Liver (tissue), 9 donors: ENCODE measurements around the gene SMIM1. TPM values are rescaled to one million over a fixed set of nuclear protein-coding genes. Genes with fewer than 3 reads are reported as not detected.
A peak's percentile ranks its signal among the peaks of the same experiment; 100 is the strongest.

Experiments used
- DNase-seq: peaks from one replicate; pipeline ENCODE4 v3.0.0-alpha.2; 2017; ENCODE audit warnings: low spot score
- H3K27ac ChIP-seq, 2 donors: one replicate each; pipeline ENCODE4 v1.7.0; 2013; ENCODE audit warnings: inconsistent platforms in 2 of 2, low read length in 2 of 2, control low read depth in 1 of 2, low read depth in 1 of 2, mild to moderate bottlenecking in 1 of 2
- H3K27me3 ChIP-seq, 4 donors: one replicate each; pipeline versions ENCODE4 v1.6.1 to v1.7.0; 2013; ENCODE audit warnings: low read length in 3 of 4, inconsistent platforms in 1 of 4, mild to moderate bottlenecking in 1 of 4, moderate library complexity in 1 of 4; ENCODE audit not compliant: control insufficient read depth in 4 of 4, insufficient read depth in 4 of 4
- H3K36me3 ChIP-seq, 4 donors: one replicate each; pipeline versions ENCODE4 v1.6.1 to v1.7.0; 2013; ENCODE audit warnings: low read length in 3 of 4, mild to moderate bottlenecking in 3 of 4, low read depth in 1 of 4, moderate library complexity in 1 of 4; ENCODE audit not compliant: control insufficient read depth in 4 of 4, insufficient read depth in 3 of 4
- H3K4me1 ChIP-seq, 4 donors: one replicate each; pipeline versions ENCODE4 v1.6.1 to v1.7.0; 2013; ENCODE audit warnings: low read length in 3 of 4, mild to moderate bottlenecking in 3 of 4, moderate library complexity in 1 of 4; ENCODE audit not compliant: control insufficient read depth in 4 of 4, insufficient read depth in 4 of 4
- H3K4me3 ChIP-seq, 3 donors: one replicate each; pipeline versions ENCODE4 v1.6.1 to v1.7.0; 2013; ENCODE audit warnings: low read length in 3 of 3, control low read depth in 1 of 3, low read depth in 1 of 3, mild to moderate bottlenecking in 1 of 3
- H3K9ac ChIP-seq, 2 donors: one replicate each; pipeline ENCODE4 v1.7.0; 2013; ENCODE audit warnings: low read length in 2 of 2, mild to moderate bottlenecking in 2 of 2, moderate library complexity in 2 of 2, control low read depth in 1 of 2, low read depth in 1 of 2
- H3K9me3 ChIP-seq, 4 donors: one replicate each; pipeline versions ENCODE4 v1.6.1 to v1.7.0; 2013; ENCODE audit warnings: low read length in 3 of 4; ENCODE audit not compliant: control insufficient read depth in 4 of 4
- ATF3 ChIP-seq: IDR thresholded peaks from 2 replicates; pipeline ENCODE4 v1.6.1; 2016; ENCODE audit warnings: antibody characterized with exemption
- CTCF ChIP-seq: fragments of 150-350 bp; IDR thresholded peaks from 2 replicates; pipeline ENCODE4 v1.5.1; 2017; ENCODE audit warnings: improper control_type of control experiment, low read depth, low read length; ENCODE audit not compliant: missing input control
- EGR1 ChIP-seq, 2 donors: IDR thresholded peaks; 2 replicates each; pipeline ENCODE4 v1.6.1; 2016 to 2018; ENCODE audit warnings: antibody characterized with exemption in 2 of 2, low read depth in 2 of 2
- FOXA1 ChIP-seq: IDR thresholded peaks from 2 replicates; pipeline ENCODE4 v1.6.1; 2016; ENCODE audit warnings: antibody characterized with exemption
- FOXA2 ChIP-seq: IDR thresholded peaks from 2 replicates; pipeline ENCODE4 v1.6.1; 2016; ENCODE audit warnings: antibody characterized with exemption
- GABPA ChIP-seq, 2 donors: IDR thresholded peaks in 1 of 2; conservative IDR thresholded peaks in 1 of 2; 2 replicates each; pipeline ENCODE4 v1.6.1; 2016; ENCODE audit warnings: antibody characterized with exemption in 2 of 2, mild to moderate bottlenecking in 1 of 2, moderate library complexity in 1 of 2
- HNF4G ChIP-seq: IDR thresholded peaks from 2 replicates; pipeline ENCODE4 v1.6.1; 2016; ENCODE audit warnings: antibody characterized with exemption
- JUND ChIP-seq, 2 donors: IDR thresholded peaks; 2 replicates each; pipeline ENCODE4 v1.6.1; 2016; ENCODE audit warnings: antibody characterized with exemption in 2 of 2
- MAX ChIP-seq: IDR thresholded peaks from 2 replicates; pipeline ENCODE4 v1.6.1; 2016; ENCODE audit warnings: antibody characterized with exemption
- NR2F2 ChIP-seq: IDR thresholded peaks from 2 replicates; pipeline ENCODE4 v1.6.1; 2016; ENCODE audit warnings: antibody characterized with exemption
- RAD21 ChIP-seq, 2 donors: IDR thresholded peaks; 2 replicates each; pipeline ENCODE4 v1.6.1; 2016; ENCODE audit warnings: antibody characterized with exemption in 2 of 2, mild to moderate bottlenecking in 2 of 2
- RXRA ChIP-seq, 2 donors: IDR thresholded peaks; 2 replicates each; pipeline ENCODE4 v1.6.1; 2017 to 2018; ENCODE audit warnings: antibody characterized with exemption in 2 of 2, mild to moderate bottlenecking in 1 of 2
- SP1 ChIP-seq: IDR thresholded peaks from 2 replicates; pipeline ENCODE4 v1.6.1; 2018; ENCODE audit warnings: antibody characterized with exemption, mild to moderate bottlenecking
- TAF1 ChIP-seq: conservative IDR thresholded peaks from 2 replicates; pipeline ENCODE4 v1.6.1; 2016; ENCODE audit warnings: antibody characterized with exemption, mild to moderate bottlenecking
- YY1 ChIP-seq: IDR thresholded peaks from 2 replicates; pipeline ENCODE4 v1.6.1; 2016; ENCODE audit warnings: antibody characterized with exemption, mild to moderate bottlenecking
- ZBTB33 ChIP-seq: IDR thresholded peaks from 2 replicates; pipeline ENCODE4 v1.6.1; 2016; ENCODE audit warnings: antibody characterized with exemption
- WGBS: extraction: QIAGEN DNeasy Blood & Tissue Kit; methylation state at CpG from one replicate; pipeline ENCODE4 v1.1.7; 2013; 5-methylcytosine and 5-hydroxymethylcytosine counted together
- polyA plus RNA-seq, 2 donors: library from polyadenylated mRNA; stranded (reverse) in 1 of 2; unstranded in 1 of 2; fragments of 200-250 nt in 1 of 2; fragments of >200 nt in 1 of 2; fragmentation: Nextera tagmentation in 1 of 2; extraction: Ambion mirVana in 1 of 2; gene quantifications; one replicate each; pipeline versions ENCODE4 v1.2.1 to v1.2.3, GENCODE V29; 2013 to 2015
- total RNA-seq, 2 donors: library from RNA; depleted of rRNA; stranded (reverse); fragments of >200 nt; gene quantifications; one replicate each; pipeline ENCODE4 v1.2.3, GENCODE V29; 2014
- donor health status: healthy.
- donor health status: healthy.
- donor health status: healthy.
- donor health status: healthy.
- donor health status: healthy.

The SMIM1 gene
- total and polyA plus RNA-seq, 4 donors, result 1.8 to 82.9 (median 10.3) TPM

- H3K27ac ChIP-seq, result no peak overlapping the region
- no peak overlapping the region for H3K9ac ChIP-seq
- H3K27me3 ChIP-seq, result no peaks in the 10 kb centered on the region
- 92% methylated on average over 25 of the region's 25 CpGs for WGBS
- no peaks in the 10 kb centered on the region for H3K9me3 ChIP-seq
- H3K36me3 ChIP-seq, result peaks cover 0 to 13% (median 4%) of the 10 kb centered on the region in 4 donors
- DNase-seq, result no peak
- H3K4me3 ChIP-seq, result no peak overlapping the region
- no peak for TF ChIP-seq EGR1 (IDR thresholded peaks at IDR 0.05; ENCODE audit: low read depth in 2 of 2)
- no peak for TF ChIP-seq MAX
- no peak for TF ChIP-seq HNF4G
- TF ChIP-seq ATF3, result no peak
- no peak for TF ChIP-seq TAF1
- no peak for TF ChIP-seq FOXA1
- no peak for TF ChIP-seq FOXA2
- TF ChIP-seq GABPA (IDR thresholded peaks at IDR 0.05 in 1 of 2, conservative IDR thresholded peaks at IDR 0.05 in 1 of 2), result no peak
- TF ChIP-seq ZBTB33, result no peak
- TF ChIP-seq SP1, result no peak
- peaks cover 6 to 30% (median 14%) of the 10 kb centered on the region in 4 donors for H3K4me1 ChIP-seq
Observed at GRCh38 chr1:3745590-3746381, 26.8 kb upstream of the SMIM1 start.

- peaks cover 0 to 13% (median 4%) of the 10 kb centered on the region in 4 donors for H3K36me3 ChIP-seq
- H3K27ac ChIP-seq, result no peak overlapping the region
- WGBS, result 27% methylated on average over 35 of the region's 35 CpGs
- H3K27me3 ChIP-seq, result no peaks in the 10 kb centered on the region
- peak overlapping the region; percentile 80 to 85 (median 85) for H3K4me3 ChIP-seq
- peaks cover 4 to 29% (median 14%) of the 10 kb centered on the region in 4 donors for H3K4me1 ChIP-seq
- H3K9ac ChIP-seq, result peak overlapping the region in 1 of 2 donors; percentile 74
- H3K9me3 ChIP-seq, result no peaks in the 10 kb centered on the region
- no peak for DNase-seq
- TF ChIP-seq TAF1 (no peak), MAX (no peak), JUND (IDR thresholded peaks at IDR 0.05) (no peak), RXRA (IDR thresholded peaks at IDR 0.05) (no peak), RAD21 (IDR thresholded peaks at IDR 0.05) (no peak), EGR1 (IDR thresholded peaks at IDR 0.05; ENCODE audit: low read depth in 2 of 2) (no peak), FOXA2 (no peak), CTCF (no peak), ATF3 (no peak), FOXA1 (no peak), NR2F2 (no peak), GABPA (IDR thresholded peaks at IDR 0.05 in 1 of 2, conservative IDR thresholded peaks at IDR 0.05 in 1 of 2) (no peak), YY1 (no peak), SP1 (no peak)
Observed at GRCh38 chr1:3746389-3746829, 26.1 kb upstream of the SMIM1 start.
